ENCODE measurements around the gene MUTYH.
A peak's percentile ranks its signal among the peaks of the same experiment; 100 is the strongest.
"Not testable (repeated sequence)": the region's sequence is repeated elsewhere in the genome, so short reads cannot be mapped to it uniquely, and the experiment has no call there.

Gene MUTYH

DNA sequence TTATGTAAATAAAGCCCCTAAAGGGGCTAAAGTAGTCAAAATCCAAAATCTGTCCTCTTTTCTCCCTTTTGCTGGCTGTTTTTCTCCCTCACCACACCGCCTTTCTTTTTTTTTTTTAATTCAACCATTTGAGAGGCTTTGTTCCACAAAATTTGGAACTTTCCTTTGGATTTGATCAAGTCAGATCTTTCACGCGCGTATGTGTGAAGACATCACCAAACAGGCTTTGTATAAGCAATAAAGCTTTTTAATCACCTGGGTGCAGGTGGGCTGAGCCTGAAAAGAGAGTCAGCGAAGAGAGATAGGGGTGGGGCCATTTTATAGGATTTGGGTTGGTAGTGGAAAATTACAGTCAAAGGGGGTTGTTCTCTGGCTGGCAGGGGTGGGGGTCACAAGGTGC, 18.8 kb downstream of the MUTYH start:
- DNase-seq, result no peak

- DNase-seq, result no peak
These were observed 20.5 kb downstream of the MUTYH start for GRCh38 chr1:45319761-45320160.

DNA sequence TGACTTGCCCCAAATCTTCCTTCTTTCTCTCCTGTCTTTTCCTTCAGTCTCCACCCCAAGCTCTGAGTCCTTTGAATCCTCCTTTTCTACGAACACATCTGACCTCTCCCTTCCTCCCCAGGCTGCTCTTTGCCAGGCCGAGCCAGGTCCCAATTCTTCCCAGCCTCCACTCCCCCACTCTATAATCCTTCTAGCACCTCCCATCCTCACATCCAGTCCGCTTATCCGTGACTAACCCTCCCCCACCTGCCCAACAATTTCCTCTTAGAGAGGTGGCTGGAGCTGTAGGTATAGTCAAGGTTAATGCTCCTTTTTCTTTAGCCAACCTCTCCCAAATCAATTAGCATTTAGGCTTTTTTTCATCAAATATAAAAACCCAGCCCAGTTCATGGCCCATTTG, 23.1 kb downstream of the MUTYH start:
- DNase-seq, result no peak

GRCh38 chr1:45314266-45314665, 26.0 kb downstream of the MUTYH start:
- DNase-seq, result no peak

DNA sequence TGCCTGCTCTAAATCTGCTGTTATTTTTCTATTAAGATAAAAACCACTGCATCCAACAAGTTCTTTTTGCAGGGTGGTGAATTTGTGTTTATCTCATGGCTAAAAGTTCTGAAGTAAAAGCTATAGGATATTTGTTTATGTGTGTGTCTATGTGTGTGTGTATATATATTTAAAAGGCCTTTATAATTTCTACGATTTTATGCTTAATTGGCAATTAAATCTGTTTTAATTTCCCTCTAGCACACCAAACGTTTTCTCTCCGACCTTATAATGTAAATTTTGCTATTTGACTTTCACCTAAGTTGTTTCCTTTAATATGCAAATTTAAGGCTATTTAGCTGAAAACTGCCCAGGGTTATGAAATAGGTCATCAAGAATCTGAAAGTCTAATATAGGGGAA, 33.3 kb downstream of the MUTYH start:
- DNase-seq, result no peak

- peak; percentile 70 for DNase-seq
These were observed 33.9 kb downstream of the MUTYH start for GRCh38 chr1:45306319-45306718.

DNA sequence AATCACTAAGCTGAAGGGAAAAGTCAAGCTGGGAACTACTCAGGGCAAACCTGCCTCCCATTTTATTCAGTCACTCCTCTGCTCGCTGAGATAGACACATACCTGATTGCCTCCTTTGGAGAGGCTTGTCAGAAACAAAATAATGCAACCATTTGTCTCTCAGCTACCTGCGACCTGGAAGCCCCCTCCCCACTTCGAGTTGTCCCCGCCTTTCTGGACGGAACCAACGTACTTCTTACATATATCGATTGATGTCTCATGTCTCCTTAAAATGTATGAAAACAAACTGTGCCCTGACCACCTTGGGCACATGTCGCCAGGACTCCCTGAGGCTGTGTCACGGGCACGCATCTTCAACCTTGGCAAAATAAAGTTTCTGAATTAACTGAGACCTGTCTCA, 35.0 kb downstream of the MUTYH start:
- DNase-seq, result no peak

DNA sequence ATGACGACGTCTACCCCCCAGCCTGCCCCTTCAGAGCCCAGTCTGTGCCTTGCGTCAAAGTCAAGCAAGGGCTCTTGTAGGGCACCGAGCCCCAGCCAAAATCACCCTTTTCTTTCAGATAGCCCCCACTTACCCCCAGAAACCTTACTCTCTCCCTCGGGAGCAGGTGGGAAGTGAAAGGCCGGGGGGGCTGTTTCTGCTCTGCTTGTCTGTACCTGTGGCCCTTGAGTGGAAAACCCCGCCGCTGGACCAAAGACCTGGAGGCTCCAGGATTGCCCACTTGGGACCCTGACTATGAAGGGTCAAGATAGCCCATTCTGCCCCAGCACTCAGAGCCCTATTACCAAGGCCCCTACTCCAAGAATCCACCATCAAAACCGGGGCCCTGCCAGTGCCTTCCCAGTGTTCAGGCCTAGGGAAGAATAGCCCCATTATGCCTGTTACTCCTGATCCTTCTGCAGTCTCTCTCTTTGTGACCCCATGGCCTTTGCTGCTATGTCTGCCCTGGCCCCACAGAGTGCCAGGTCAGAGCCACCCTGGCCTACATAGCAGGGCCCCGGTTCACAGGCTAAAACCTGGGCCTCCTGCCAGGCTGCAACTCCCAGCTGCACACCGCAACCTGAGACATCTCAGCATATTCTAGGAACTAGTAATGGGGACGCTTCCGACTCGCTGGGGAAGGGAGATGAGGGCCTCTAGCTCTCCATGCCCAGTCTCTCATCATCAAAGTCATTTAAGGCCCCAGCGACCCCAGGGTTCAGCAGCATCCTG, 35.7 kb downstream of the MUTYH start:
- no peak for DNase-seq

DNA sequence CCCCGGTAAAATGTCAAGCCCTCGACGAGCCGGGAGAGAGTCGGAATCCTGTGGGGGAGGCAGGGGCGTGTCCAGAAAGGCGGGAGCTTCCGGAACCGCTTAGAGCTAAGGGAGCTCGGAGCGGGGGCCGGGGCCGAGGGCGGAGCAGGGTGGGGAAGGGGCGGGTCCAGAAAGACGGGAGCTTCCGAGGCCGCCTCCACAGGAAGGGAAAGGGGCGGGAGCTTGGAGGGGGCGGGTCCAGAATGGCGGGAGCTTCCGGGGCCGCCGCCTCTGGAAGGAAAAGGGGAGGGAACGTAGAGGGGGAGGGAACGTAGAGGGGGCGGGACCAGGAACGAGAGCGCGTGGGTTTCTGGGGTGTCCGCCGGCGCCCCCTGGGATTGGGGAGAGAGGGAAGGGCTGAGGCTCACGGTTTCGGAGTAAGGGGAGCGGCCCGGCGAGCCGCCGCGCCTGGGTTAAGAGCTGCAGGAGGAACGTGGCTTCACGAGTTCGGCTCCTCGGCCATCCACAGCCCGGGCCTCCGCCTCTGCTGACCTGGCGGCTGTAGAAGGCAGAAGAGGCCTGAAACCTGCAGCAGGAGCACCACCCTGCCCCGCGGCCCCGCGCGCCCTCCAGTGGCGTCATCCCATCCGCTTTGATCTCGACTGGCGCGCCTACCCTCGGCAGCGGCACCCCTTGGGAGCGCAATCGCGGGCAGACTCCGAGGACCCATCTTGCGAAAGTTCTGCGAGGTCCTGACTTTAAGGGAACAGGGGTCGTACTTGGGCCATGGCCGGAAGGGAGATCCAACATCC, 36.5 kb downstream of the MUTYH start:
- peak; percentile 99 for DNase-seq

- no peak for DNase-seq
These were observed 37.6 kb downstream of the MUTYH start for GRCh38 chr1:45302505-45303150.

GRCh38 chr1:45300669-45300997, 39.6 kb downstream of the MUTYH start:
- no peak for DNase-seq

DNA sequence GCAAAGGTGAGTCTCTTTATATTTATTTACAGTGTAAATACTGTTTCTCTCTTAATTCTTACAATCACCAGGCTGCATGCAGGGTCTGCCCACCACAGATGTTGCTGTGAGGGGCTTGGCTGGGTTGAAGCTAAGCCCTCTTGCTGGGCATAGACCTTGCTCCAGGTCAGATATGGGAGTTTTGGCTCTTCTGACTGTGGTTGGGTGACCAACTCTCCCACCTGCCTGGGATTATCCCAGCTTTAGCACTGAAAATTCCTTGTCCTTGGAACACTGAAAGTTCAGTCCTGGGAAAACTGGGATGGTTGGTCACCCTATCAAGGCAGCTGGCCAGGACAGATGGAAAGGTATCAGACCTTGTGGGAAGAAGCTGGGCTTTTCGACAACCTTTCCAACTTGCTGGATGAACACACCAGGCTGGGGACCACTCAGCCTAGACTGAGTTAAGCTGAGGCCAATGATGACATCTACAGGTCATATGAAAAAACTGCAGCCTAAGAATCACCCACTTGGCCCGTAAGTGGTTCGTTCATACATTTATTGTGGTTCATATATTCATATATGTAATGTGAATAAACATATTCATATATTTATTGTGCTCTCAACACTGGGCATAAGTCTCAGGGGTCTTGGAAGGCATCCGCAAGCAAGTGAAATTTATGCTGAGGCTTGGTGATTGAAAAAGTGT, 40.1 kb downstream of the MUTYH start:
- peak; percentile 65 for DNase-seq

DNA sequence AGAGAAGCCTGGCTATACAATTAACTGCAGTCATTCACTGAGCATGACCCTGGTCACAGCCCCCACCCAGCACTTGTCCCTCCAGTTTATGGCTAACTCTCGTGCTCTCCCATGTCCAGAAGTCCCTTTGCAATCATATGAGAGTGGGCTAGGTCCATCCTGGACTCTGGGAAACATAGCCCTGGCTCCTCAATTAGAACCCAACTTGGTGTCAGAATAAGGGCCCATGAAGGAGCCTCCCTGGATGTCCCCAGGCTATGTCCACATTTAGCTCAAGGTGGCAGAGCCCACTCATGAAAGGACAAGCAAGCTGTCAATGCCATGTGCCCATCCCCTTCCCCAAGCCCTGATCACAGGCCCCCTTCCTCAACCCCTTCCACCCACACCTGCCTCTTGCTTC, 40.9 kb downstream of the MUTYH start:
- DNase-seq, result no peak

- no peak for DNase-seq
These were observed 42.4 kb downstream of the MUTYH start for GRCh38 chr1:45297666-45298356.

GRCh38 chr1:45291716-45292115, 48.5 kb downstream of the MUTYH start:
- no peak for DNase-seq

DNA sequence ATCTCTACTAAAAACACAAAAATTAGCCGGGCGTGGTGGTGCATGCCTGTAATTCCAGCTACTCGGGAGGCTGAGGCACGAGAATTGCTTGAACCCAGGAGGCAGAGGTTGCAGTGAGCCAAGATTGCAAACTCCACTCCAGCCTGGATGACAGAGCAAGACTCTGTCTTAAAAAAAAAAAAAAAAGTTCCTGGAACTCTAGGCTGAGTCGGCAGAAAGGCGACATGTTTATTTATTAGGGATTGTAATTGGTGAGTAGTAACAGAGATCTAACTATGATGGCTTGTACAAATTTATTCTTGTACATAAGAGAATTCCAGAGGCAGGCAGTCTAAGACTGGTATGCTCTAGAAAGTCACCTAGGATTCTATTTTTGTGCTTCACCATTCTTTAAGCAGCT, 49.2 kb downstream of the MUTYH start:
- DNase-seq, result not testable (repeated sequence)

- DNase-seq, result not testable (repeated sequence)
These were observed 53.7 kb downstream of the MUTYH start for GRCh38 chr1:45286521-45286920.

GRCh38 chr1:45284858-45285257, 55.4 kb downstream of the MUTYH start:
- DNase-seq, result not testable (repeated sequence)

- no peak for DNase-seq
These were observed 57.9 kb downstream of the MUTYH start for GRCh38 chr1:45282351-45282750.

Data from activated CD4-positive, alpha-beta T cell treated with anti-CD3 and anti-CD28 coated beads, Interleukin-10, Interleukin-2, amounts not matched to agents 100 ng/mL and 50 ng/mL, durations not matched to agents 16 hours and 8 hours (primary cell).